ENCODE data around the gene ODAD3. TPM values are rescaled to one million over a fixed set of nuclear protein-coding genes. Genes with fewer than 3 reads are reported as not detected.

ODAD3 gene
- total RNA-seq, 4 donors from 2014 or later = 1.5 TPM; not detected in 3

DNA sequence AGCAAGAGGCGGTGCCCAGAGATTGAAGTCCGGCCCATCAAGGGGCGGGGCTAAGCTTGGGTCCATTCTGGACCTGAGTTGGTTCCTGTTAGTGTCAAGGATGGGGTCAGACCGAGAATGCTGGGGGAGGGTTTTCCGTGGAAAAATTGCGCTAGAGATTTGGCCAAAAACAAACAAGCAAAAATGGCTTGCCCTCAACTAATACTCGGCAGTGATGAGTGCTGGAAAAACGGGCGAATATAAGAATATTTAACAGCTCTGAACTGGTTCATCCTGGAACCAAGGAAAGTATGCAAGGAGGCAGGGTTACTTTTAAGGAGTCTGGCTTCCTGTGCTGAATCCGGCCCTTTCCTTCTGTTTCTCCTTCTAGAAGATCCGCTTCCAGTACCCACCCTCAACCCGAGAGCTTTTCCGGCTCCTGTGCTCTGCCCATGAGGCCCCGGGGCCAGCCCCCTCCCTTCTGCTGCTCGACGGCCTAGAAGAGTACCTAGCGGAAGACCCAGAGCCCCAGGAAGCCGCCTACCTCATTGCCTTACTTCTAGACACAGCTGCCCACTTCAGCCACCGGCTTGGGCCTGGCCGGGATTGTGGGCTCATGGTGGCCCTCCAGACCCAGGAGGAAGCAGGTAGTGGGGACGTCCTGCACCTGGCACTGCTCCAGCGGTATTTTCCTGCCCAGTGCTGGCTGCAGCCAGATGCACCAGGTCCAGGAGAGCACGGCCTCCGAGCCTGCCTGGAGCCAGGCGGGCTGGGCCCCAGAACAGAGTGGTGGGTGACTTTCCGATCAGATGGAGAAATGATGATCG, 59.6 kb downstream of the ODAD3 start:
- no peaks in the 10 kb centered on the region for H3K9me3 ChIP-seq
- no peaks in the 10 kb centered on the region for H3K27me3 ChIP-seq
- peak in 2 of 3 donors; percentile 76 to 88 for DNase-seq
- peak overlapping the region; percentile 59 to 81 (median 71) for H3K4me3 ChIP-seq
- H3K36me3 ChIP-seq = no peaks in the 10 kb centered on the region
- TF ChIP-seq, protein P1, sequence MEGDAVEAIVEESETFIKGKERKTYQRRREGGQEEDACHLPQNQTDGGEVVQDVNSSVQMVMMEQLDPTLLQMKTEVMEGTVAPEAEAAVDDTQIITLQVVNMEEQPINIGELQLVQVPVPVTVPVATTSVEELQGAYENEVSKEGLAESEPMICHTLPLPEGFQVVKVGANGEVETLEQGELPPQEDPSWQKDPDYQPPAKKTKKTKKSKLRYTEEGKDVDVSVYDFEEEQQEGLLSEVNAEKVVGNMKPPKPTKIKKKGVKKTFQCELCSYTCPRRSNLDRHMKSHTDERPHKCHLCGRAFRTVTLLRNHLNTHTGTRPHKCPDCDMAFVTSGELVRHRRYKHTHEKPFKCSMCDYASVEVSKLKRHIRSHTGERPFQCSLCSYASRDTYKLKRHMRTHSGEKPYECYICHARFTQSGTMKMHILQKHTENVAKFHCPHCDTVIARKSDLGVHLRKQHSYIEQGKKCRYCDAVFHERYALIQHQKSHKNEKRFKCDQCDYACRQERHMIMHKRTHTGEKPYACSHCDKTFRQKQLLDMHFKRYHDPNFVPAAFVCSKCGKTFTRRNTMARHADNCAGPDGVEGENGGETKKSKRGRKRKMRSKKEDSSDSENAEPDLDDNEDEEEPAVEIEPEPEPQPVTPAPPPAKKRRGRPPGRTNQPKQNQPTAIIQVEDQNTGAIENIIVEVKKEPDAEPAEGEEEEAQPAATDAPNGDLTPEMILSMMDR (IDR thresholded peaks at IDR 0.05) = no peak
- TF ChIP-seq POLR2A (IDR thresholded peaks at IDR 0.05) = peak; percentile 45 to 83
- peak overlapping the region; percentile 89 to 98 (median 96) for H3K27ac ChIP-seq
- peaks cover 0 to 36% (median 8%) of the 10 kb centered on the region in 4 donors for H3K4me1 ChIP-seq

DNA sequence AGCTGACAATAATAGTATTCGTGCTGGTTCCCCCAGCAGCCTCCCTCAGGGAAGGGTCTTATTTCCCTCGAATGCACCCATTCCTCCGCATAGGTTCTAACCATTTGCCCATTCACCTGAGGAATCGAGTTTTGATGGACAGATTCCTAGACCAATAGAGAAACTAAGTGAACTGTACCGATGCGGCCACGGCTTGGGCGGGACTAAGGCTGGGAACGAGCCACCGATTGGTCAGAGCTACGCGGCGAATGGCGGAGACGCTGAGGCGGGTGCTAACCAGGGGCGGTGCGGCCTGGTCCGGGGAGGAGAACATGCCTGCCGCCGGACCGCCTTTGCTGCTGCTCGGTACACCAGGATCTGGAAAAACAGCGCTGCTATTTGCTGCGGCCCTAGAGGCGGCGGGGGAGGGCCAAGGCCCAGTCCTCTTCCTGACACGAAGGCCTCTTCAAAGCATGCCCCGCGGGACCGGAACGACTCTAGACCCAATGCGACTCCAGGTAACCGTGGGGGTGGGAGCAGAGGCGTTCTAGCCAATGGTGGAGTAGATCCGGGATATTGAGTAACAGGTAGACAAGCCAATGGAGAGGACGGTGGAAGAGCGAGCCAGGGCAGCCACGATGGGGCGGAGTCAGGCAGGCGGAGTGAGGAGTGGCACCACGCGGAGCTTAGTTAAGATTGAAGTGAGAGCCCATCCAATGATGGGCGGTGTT, 60.3 kb downstream of the ODAD3 start, which contains the start of gene SWSAP1:
SWSAP1 (plus strand) TSS at position 234 of the 710 bp plus-strand sequence; CDS start at position 249, 15 bp downstream.
- peaks cover 0 to 32% (median 8%) of the 10 kb centered on the region in 4 donors for H3K4me1 ChIP-seq
- H3K27me3 ChIP-seq = no peaks in the 10 kb centered on the region
- no peaks in the 10 kb centered on the region for H3K9me3 ChIP-seq
- peak within 1 kb of the TSS; percentile 89 to 98 (median 96) for H3K27ac ChIP-seq
- peak within 1 kb of the TSS; percentile 59 to 81 (median 71) for H3K4me3 ChIP-seq
- no peaks in the 10 kb centered on the region for H3K36me3 ChIP-seq
- no peak for TF ChIP-seq POLR2A (IDR thresholded peaks at IDR 0.05)
- TF ChIP-seq, protein P1 (IDR thresholded peaks at IDR 0.05) = no peak
- DNase-seq = peak; percentile 98 to 99 (median 99)

DNA sequence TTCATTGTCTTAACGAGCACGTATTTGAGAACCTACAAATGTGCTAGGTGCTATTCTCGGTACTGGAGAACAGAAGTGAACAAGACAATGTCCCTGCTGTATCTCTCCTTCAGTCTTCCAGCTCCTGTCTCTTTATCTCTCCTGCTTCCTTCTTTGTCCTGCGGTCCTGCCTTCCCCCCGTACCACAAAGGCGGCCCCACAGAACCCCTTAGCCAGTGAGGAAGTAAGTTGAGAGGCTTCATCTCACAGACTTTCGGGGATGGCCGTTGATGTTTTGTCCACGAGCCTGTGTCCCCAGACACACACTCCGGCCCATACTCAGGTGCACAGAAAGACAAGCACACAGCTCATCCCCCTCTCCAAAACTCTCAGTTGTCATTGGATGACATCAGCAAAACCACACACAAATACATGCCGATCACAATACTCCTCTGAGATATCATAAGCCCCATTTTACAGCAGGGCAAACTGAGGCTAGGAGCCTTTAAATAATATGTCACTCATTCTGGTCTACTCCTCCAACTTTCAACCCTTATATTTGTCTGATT, 61.0 kb downstream of the ODAD3 start:
- no peak for TF ChIP-seq POLR2A (IDR thresholded peaks at IDR 0.05)
- TF ChIP-seq, protein P1 (IDR thresholded peaks at IDR 0.05) = no peak
- Histone ChIP-seq H3K4me3 (peak overlapping the region; percentile 59 to 81 (median 71)), H3K9me3 (no peaks in the 10 kb centered on the region), H3K27ac (peak overlapping the region; percentile 89 to 98 (median 96)), H3K36me3 (no peaks in the 10 kb centered on the region), H3K4me1 (peaks cover 0 to 32% (median 8%) of the 10 kb centered on the region in 4 donors), H3K27me3 (no peaks in the 10 kb centered on the region)
- DNase-seq = no peak

DNA sequence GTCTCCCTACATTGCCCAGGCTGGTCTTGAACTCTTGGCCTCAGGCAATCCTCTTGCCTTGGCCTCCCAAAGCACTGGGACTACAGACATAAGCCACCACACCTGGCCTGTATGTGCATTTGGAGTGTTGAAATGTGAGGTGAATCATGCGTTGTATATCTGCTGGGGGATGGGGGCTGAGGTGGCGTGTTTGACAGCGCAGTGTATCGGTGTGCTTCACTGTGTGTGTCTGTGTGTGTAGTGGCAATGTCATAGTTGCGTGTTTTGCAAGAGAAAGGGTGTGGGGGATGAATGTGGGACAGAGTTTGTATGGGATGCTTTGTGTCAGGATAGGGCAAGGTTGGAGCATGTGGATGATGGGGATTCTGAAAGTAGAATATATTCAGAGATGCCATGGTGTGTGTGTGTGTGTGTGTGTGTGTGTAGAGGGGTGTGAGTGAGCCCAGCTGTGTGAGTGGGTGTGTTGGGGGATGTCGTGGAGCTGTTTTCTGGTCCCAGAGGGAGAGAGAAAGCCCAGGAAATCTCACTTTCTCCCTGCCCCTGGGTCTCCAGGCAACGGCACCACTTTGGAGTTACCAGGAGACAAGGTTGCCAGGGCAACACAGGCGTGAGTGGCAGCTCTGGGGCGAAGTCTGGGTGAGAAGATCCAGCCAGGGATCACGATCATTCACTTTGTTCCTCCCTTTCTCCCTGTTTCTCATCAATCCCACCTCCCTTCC, 61.6 kb downstream of the ODAD3 start:
- Histone ChIP-seq H3K9me3 (no peaks in the 10 kb centered on the region), H3K4me3 (no peak overlapping the region), H3K36me3 (no peaks in the 10 kb centered on the region), H3K4me1 (peaks cover 0 to 30% (median 8%) of the 10 kb centered on the region in 4 donors), H3K27ac (no peak overlapping the region), H3K27me3 (no peaks in the 10 kb centered on the region)
- DNase-seq = no peak
- TF ChIP-seq, protein P1 (IDR thresholded peaks at IDR 0.05) = no peak
- no peak for TF ChIP-seq POLR2A (IDR thresholded peaks at IDR 0.05)

DNA sequence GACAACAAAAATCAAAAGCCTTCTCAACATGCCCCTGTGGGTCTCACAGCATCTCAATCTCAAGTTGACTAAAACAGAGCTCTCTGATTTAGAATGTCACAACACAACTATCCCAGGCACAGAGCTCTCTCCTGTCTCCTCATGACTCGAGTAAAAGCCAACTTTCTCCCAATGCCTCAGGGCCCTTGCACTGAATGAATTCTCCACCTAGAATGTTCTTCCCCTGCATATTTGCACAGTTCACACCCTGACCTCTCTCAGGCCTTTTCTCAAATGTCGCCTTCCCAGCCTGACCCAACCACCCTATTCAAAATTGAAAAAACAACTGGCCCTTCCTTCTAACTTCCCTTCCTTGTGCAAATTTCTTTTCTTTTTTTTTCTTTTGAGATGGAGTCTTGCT, 64.2 kb downstream of the ODAD3 start:
- H3K9me3 ChIP-seq = no peaks in the 10 kb centered on the region
- H3K36me3 ChIP-seq = peaks cover 0 to 7% (median 0%) of the 10 kb centered on the region in 3 donors
- no peak overlapping the region for H3K4me3 ChIP-seq
- no peak overlapping the region for H3K27ac ChIP-seq
- peaks cover 0 to 11% (median 4%) of the 10 kb centered on the region in 4 donors for H3K4me1 ChIP-seq
- DNase-seq = no peak
- no peaks in the 10 kb centered on the region for H3K27me3 ChIP-seq
- TF ChIP-seq, protein P1 (IDR thresholded peaks at IDR 0.05) = no peak
